GM18867 (cell line): ENCODE measurements around the gene KIAA0232.
"Not testable (repeated sequence)": the region's sequence is repeated elsewhere in the genome, so short reads cannot be mapped to it uniquely, and the experiment has no call there.

Source experiments
- ATAC-seq: cut with Tn5 transposase; IDR thresholded peaks from one replicate; pipeline ENCODE4 v1.9.1; 2021; ENCODE audit warnings: mild to moderate bottlenecking, moderate library complexity; ENCODE audit not compliant: unreplicated experiment

KIAA0232 gene

GRCh38 chr4:6878451-6879059 is 96.0 kb downstream of the KIAA0232 start:
- no peak for ATAC-seq

GRCh38 chr4:6880691-6881090 is 98.2 kb downstream of the KIAA0232 start:
- no peak for ATAC-seq

DNA sequence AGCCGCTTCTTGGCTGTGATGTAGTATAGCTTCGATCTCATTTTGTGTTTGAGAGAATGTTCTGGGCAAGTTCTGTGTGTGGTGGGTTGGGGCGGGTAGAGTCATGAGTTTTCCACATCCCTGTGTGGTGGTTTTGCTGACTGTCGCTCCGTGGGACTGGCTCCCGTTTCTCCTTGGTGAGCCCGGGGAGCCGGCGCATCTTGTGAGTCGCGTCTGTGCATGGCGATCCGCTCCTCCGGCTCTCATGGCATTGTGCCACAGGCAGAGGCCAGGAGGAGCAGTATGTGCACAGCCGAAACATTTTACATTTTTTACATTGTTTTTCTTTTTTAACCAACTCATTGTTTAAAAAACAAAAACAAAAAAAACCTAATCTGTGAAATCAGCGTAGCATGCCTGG is 99.4 kb downstream of the KIAA0232 start:
- no peak for ATAC-seq

DNA sequence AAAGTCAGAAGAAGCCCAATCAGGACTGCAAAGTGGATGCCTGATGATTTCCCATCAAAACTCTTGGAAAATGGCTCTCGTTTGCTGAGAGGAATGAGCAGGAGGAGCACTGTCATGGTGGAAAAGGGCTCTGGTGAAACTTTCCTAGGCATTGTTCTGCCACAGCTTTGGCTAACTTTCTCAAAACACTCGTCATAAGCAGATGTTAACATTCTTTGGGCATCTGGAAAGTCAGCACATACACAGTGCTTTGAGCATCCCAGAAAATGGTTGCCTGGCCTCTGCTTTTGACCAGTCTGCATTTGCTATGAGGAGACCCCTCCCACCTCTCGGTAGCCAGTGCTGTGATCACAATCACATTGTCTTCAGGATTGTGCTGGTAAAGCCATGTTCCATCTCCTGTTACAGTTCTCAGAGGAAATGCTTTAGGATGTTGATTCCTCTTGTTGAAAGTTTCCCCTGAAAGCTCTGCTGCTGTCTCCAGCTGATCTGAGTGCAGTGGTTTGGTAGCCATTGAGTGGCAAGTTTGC is 101.9 kb downstream of the KIAA0232 start:
- ATAC-seq: no peak

DNA sequence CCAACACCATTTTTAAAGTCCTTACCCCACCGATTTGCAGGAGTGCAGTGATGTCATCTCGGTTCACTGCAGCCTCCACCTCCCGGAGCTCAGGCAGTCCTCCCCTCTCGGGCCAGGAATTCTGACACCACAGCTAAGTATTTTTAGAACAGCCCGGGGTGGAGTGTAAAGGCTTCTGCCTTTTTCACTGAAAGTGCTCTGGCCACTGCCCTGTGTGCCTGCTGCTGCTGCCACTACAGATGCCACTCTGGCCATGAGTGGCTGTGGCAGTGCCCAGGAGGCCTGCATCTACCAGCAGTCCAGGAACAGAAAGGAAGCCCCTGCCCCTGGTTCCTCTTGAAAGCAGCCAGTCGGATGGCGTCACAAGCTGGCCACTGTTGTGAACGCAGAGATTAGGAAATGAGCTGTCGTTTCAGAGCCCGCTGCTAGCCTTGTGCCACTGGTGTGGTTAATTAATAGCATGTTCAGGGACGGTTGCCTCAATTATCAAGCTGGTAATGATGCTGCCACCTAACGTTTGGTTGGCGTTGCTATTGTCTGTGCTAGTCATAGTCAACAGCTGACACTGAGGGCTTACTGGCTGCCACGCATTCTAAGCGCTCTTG is 103.5 kb downstream of the KIAA0232 start:
- peak; percentile 59 for ATAC-seq

DNA sequence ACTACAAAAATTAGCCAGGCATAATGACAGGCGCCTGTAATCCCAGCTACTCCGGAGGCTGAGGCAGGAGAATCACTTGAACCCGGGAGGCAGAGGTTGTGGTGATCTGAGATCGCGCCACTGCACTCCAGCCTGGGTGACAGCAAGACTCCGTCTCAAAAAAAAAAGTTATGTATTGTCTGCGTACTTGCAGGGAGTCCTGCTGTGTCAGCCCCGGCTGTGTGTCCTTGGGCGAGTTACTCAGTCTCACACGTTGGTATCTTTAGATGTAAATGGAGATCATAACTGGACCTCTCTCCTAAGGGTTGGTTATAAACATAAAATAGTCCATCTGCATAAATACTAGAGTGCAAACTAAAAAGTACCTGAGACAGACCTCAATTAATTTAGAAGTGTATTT is 104.4 kb downstream of the KIAA0232 start:
- no peak for ATAC-seq

DNA sequence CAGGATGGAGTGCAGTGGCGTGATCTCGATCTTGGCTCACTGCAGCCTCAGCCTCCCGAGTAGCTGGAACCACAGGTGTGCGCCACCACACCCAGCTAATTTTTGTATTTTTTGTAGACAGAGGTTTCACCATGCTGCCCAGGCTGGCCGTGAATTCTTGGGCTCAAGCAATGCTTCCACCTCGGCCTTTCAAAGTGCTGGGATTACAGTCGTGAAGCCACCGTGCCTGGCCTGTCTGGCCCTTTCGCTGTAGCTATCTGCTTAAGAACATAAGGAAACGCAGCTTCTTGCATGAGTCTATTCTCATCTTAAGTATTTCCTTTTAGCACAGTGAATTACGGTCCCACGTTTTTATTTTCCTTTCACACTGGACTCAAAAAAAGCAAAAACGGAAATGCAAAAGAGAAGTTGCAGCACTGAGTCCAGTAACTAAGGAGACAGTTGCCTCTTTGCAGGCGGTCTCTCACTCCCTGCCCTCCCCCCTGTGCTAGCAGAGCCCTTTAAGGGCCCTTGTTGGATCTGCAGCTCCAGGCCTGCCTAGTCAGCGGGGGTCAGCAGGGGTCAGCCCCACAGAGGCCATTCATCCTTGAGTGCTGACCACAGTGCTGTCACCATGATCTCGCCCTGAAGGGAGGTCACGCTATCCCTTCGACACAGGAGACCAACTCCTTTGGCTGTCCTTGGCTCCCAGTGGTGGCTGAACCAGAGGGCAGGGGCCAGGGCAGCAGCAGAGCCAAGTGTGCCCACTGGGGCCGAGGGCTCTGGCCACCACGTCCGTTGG is 105.3 kb downstream of the KIAA0232 start:
- ATAC-seq: no peak

DNA sequence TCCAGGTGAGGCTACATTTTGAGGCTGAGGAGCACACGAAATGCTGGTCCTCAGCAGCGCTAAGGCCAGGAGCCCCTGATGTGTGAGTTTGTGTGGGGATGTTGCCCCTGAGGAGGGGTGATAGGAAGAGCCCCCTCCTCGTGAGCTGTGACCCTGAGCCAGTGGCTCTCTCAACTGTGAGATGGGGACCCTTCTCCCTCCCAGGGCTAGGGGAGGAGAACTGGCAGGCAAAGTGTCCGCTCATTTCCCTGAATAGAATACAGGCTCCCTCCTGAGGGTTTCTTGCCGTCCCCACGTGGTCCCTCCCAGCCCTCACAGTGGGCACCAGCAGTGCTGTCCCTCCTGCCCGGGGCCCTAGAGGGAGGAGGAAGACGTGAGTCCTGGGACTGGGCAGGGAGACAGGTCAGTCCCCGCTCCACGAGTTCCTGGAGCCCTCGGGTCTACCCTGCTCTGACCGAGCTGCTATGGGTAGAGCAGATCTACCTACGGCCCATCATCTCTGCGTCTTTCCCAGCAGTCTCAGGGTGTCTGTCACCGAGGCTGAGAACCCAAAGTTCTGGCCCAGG is 106.1 kb downstream of the KIAA0232 start:
- ATAC-seq: no peak

DNA sequence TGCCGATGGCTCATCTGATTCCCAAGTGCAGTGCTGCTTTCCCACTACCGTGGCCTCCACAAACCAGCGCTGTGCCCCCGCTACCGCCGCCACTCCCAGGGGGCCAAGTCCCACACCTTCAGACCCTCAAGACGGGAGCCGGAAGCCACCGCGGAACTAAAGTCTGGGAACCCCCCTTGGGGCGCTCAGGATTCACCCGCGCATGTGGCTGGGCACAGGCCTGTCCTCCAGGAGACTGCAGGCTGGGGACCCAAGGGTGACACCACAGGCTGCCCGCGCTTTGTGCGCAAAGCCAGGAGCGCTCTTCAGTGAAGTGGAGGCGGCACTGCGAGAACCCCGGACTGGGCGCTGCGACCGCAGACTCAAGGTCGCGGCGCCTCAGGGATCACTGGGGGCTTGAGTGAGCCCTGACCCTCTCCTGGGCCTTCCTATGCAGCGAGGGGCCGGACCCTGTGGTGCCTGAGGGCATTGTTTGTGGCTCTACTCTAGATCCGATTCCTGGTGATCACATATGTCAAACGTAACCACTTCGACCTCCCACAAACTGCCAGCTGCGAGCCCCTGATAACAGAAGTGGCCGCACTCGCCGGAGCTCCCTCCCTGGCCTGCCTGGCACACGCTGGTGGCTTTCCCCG is 106.7 kb downstream of the KIAA0232 start:
- ATAC-seq: no peak

DNA sequence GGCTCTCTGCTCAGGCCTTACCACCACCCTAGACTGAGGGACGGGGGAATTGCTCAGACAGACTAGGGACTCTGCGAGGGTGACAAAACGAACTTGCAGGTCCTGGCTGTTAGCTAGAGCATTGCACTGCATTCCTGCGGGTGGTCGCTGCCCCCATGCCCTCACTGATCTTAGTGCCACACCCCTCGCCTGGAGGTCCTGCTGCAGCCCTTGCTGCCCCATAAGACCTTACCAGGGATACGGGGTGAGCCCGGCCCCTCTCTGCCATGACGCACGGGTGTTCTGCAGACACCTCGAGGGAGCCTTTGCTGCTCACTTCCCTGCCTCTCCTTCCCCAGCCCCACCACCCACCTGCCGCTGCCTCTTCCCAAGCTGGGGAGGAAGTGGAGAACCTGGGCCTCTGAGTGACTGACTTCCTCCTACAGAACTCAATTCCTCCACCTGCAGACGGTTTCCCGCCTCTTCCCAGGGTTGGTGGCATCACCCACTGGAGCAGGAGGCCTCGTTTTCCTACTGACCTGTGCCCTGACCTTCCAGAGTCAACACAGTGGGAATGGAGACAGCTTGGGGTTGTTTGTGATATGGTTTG is 107.3 kb downstream of the KIAA0232 start:
- ATAC-seq: no peak

DNA sequence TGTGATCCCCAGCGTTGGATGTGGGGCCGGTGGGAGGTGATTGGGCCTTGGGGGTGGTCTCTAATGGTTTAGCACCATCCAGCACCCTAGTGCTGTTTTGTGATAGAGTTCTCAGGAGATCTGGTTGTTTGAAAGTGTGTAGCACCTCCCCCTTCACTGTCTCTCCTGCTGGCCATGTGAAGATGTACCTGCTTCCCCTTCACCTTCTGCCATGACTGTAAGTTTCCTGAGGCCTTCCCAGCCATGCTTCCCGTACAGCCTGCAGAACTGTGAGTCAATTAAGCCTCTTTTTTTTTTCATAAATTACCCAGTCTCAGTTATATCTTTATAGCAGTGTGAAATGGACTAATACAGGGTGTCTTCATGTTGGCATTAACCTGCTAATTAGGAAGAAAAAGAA is 107.8 kb downstream of the KIAA0232 start:
- no peak for ATAC-seq

- ATAC-seq: not testable (repeated sequence)
These were observed 108.4 kb downstream of the KIAA0232 start for GRCh38 chr4:6890971-6891370.

GRCh38 chr4:6891436-6892170 is 109.1 kb downstream of the KIAA0232 start:
- no peak for ATAC-seq

DNA sequence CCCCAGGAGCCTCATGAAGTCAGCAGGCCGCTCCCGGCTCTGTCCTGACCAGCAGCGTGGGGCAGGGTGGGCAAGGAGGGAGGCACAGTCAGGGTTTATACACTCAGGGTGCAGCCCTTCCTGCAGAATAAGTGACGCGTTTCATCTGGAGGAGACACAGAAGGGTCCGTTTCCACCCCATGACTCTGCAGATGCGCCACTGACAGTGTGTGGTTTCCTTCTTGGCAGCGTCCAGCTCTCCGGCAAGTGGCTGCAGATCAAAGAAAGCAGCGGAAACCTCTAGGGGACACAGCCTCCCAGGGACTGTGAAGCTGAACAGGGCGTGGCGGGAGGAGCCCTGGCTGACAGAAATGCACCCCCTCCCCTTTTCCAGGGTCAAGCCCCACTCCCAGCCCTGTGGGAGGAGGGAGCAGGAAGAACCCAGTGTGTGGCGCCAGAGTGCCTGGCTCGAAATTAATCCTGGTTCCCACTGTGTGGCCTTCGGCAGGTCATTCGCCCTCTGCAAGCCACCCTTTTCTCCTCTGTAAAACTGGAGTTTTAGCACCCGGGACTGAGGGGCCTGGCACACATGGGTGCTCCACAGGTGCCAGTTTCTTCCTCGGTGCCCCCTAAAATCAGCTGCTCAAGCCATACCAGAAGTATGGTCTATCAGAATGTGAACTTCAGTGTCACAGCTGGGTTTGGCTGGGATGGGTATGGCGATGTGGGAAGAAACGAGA is 109.8 kb downstream of the KIAA0232 start:
- no peak for ATAC-seq

GRCh38 chr4:6892909-6893202 is 110.3 kb downstream of the KIAA0232 start:
- no peak for ATAC-seq

GRCh38 chr4:6893449-6894085 is 111.0 kb downstream of the KIAA0232 start:
- no peak for ATAC-seq

- no peak for ATAC-seq
These were observed 111.6 kb downstream of the KIAA0232 start for GRCh38 chr4:6894086-6894478.

GRCh38 chr4:6894528-6895498 is 112.3 kb downstream of the KIAA0232 start:
- ATAC-seq: no peak
